GM23248 (cell line): ENCODE data around the gene CFAP20DC.

Source experiments
- EZH2 ChIP-seq: fragments of 200-600 bp; sonication (generic); IDR thresholded peaks from 2 replicates; pipeline ENCODE4 v1.6.1; 2018; ENCODE audit warnings: antibody characterized with exemption, mild to moderate bottlenecking; ENCODE audit not compliant: insufficient read depth, poor library complexity, severe bottlenecking
- EZH2phosphoT487 ChIP-seq: fragments of 200-600 bp; sonication (generic); IDR thresholded peaks from 2 replicates; pipeline ENCODE4 v1.6.1; 2018; ENCODE audit warnings: antibody characterized with exemption, moderate library complexity, mild to moderate bottlenecking, low read depth; ENCODE audit not compliant: insufficient read depth

- TF ChIP-seq EZH2 (no peak), EZH2phosphoT487 (no peak)
Measured at GRCh38 chr3:58839964-58840363, 209.9 kb downstream of the CFAP20DC start.
